ENCODE measurements around the gene ADSS1. TPM values are rescaled to one million over a fixed set of nuclear protein-coding genes. Genes with fewer than 3 reads are reported as not detected.

ADSS1 gene
- total RNA-seq, 4 donors from 2014 or later: 2.8 to 12.4 (median 9.0) TPM

- 79% methylated on average over 23 of the region's 27 CpGs for WGBS
- H3K4me1 ChIP-seq: peaks cover 28% of the 10 kb centered on the region
- H3K36me3 ChIP-seq: peaks cover 60% of the 10 kb centered on the region
These were observed 32.6 kb downstream of the ADSS1 start for GRCh38 chr14:104756477-104757237.

GRCh38 chr14:104757238-104757585 is 33.2 kb downstream of the ADSS1 start:
- no peak for DNase-seq (ENCODE audit: low spot score in 2 of 2)
- no peak overlapping the region for H3K4me3 ChIP-seq
- 68% methylated on average over 10 of the region's 10 CpGs for WGBS
- TF ChIP-seq POLR2AphosphoS5 (IDR thresholded peaks at IDR 0.05) (no peak), EP300 (IDR thresholded peaks at IDR 0.05) (no peak), POLR2A (IDR thresholded peaks at IDR 0.05) (no peak), CTCF (IDR thresholded peaks at IDR 0.05) (no peak)
- no peak overlapping the region for H3K27ac ChIP-seq
- no peaks in the 10 kb centered on the region for H3K27me3 ChIP-seq
- peaks cover 22% of the 10 kb centered on the region for H3K4me1 ChIP-seq
- H3K9me3 ChIP-seq: no peaks in the 10 kb centered on the region
- peaks cover 60% of the 10 kb centered on the region for H3K36me3 ChIP-seq

More at GRCh38 chr14:104756477-104757237, 32.6 kb downstream of the ADSS1 start:
- Histone ChIP-seq H3K27me3 (no peaks in the 10 kb centered on the region), H3K4me3 (no peak overlapping the region), H3K9me3 (no peaks in the 10 kb centered on the region), H3K27ac (no peak overlapping the region)
- DNase-seq (ENCODE audit: low spot score in 2 of 2): no peak
- TF ChIP-seq EP300 (IDR thresholded peaks at IDR 0.05): no peak

DNA sequence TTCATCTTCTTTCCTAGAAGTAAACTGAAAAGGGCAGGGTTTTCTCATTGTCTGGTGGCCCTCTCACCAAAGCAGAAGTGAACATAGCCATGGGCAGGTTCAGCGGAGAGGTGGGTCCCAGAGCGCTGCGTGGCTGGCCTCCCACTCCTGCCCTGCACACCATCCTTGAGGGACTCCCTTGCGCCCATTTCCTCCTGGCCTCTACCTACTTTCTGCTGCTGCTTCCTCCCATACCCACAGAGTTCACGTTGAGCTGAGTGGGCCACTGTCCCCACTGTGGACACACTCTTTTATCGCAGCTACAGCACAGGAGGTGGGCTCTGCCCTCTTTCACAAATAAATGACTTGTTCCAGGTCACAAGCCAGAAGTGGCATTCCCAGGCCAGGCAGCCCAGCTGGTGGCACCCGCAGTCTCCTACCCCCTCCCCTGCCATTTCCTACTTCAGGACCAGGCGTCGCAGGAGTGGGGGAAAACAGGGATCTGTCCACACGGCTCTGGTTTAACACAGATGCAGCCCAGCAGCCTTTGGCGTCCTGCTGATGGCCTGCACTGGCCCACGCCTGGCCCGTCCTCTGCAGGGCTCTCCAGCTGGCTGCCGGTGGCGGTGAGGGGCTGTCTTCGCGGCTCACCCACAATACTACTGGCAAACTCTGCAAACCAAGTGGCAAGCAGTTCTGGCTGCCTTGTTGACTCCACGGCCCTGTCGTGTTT is 33.8 kb downstream of the ADSS1 start:
- peaks cover 60% of the 10 kb centered on the region for H3K36me3 ChIP-seq
- no peak overlapping the region for H3K27ac ChIP-seq
- no peaks in the 10 kb centered on the region for H3K27me3 ChIP-seq
- H3K4me3 ChIP-seq: no peak overlapping the region
- peaks cover 21% of the 10 kb centered on the region for H3K4me1 ChIP-seq
- no peak for TF ChIP-seq CTCF (IDR thresholded peaks at IDR 0.05)
- 91% methylated on average over 13 of the region's 19 CpGs for WGBS
- DNase-seq (ENCODE audit: low spot score in 2 of 2): no peak
- no peaks in the 10 kb centered on the region for H3K9me3 ChIP-seq

- H3K4me1 ChIP-seq: peaks cover 13% of the 10 kb centered on the region
- TF ChIP-seq EP300 (IDR thresholded peaks at IDR 0.05): no peak
- no peak for TF ChIP-seq POLR2A (IDR thresholded peaks at IDR 0.05)
- TF ChIP-seq POLR2AphosphoS5 (IDR thresholded peaks at IDR 0.05): no peak
- no peak for TF ChIP-seq CTCF (IDR thresholded peaks at IDR 0.05)
- no peaks in the 10 kb centered on the region for H3K27me3 ChIP-seq
- H3K27ac ChIP-seq: no peak overlapping the region
- no peak overlapping the region for H3K4me3 ChIP-seq
- H3K36me3 ChIP-seq: peaks cover 60% of the 10 kb centered on the region
- H3K9me3 ChIP-seq: no peaks in the 10 kb centered on the region
- no peak for DNase-seq (ENCODE audit: low spot score in 2 of 2)
- 87% methylated on average over 25 of the region's 30 CpGs for WGBS
These were observed 35.2 kb downstream of the ADSS1 start for GRCh38 chr14:104758981-104759969.

DNA sequence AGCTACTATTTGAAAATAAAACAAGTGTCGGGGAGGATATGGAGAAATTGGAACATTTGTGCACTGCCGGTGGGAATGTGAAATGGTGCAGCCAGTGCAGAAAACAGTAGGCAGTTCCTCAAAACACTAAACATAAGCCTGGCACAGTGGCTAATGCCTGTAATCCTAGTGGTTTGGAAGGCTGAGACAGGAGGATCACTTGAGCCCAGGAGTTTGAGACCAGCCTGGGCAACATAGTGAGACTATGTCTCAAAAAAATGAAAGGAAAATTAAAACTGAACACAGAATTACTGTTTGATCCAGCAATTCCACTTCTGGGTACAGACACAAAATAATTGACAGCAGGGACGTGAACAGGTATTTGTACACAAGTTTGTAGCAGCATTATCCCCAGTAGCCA is 41.5 kb downstream of the ADSS1 start:
- Histone ChIP-seq H3K27me3 (no peaks in the 10 kb centered on the region), H3K4me1 (peaks cover 8% of the 10 kb centered on the region), H3K36me3 (peaks cover 11% of the 10 kb centered on the region), H3K9me3 (no peaks in the 10 kb centered on the region), H3K27ac (no peak overlapping the region), H3K4me3 (no peak overlapping the region)
- 89% methylated on average over 3 of the region's 3 CpGs for WGBS
- no peak for TF ChIP-seq POLR2AphosphoS5 (IDR thresholded peaks at IDR 0.05)
- TF ChIP-seq POLR2A (IDR thresholded peaks at IDR 0.05): no peak
- no peak for TF ChIP-seq EP300 (IDR thresholded peaks at IDR 0.05)
- no peak for TF ChIP-seq CTCF (IDR thresholded peaks at IDR 0.05)
- no peak for DNase-seq (ENCODE audit: low spot score in 2 of 2)

Measured in suprapubic skin (tissue), 4 donors.